Measurements from ENCODE around the gene JARID2.

DNA sequence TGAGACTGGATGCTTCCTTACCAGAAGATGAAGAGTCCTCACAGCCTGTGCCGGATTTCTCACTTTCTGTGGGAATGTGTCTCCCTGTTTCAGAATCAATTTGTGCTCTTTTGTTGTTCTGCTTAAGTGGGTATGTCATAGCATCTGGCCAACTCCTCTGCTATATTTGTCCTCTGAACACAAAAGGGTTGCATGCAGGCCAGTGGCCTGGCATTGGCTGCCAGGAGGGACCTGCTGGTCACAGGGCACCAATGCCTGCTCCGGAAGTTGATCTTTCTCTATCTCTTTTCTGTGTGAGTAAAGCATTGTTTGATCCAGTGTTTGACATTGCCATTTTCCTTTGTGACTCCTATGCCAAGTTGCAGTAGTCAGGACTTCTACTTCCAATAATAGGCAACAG lies 47.8 kb downstream of the JARID2 start:
- TF ChIP-seq, protein P1, sequence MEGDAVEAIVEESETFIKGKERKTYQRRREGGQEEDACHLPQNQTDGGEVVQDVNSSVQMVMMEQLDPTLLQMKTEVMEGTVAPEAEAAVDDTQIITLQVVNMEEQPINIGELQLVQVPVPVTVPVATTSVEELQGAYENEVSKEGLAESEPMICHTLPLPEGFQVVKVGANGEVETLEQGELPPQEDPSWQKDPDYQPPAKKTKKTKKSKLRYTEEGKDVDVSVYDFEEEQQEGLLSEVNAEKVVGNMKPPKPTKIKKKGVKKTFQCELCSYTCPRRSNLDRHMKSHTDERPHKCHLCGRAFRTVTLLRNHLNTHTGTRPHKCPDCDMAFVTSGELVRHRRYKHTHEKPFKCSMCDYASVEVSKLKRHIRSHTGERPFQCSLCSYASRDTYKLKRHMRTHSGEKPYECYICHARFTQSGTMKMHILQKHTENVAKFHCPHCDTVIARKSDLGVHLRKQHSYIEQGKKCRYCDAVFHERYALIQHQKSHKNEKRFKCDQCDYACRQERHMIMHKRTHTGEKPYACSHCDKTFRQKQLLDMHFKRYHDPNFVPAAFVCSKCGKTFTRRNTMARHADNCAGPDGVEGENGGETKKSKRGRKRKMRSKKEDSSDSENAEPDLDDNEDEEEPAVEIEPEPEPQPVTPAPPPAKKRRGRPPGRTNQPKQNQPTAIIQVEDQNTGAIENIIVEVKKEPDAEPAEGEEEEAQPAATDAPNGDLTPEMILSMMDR (IDR thresholded peaks at IDR 0.05), result no peak
- TF ChIP-seq POLR2A (IDR thresholded peaks at IDR 0.05), result no peak
